Measurements from ENCODE around the gene YTHDF2. TPM values are rescaled to one million over a fixed set of nuclear protein-coding genes. Genes with fewer than 3 reads are reported as not detected.
A peak's percentile ranks its signal among the peaks of the same experiment; 100 is the strongest.

YTHDF2 gene
- total RNA-seq, 1 donor from 2014 or later = 97.5 TPM

- no peak for TF ChIP-seq EZH2 (IDR thresholded peaks at IDR 0.05; ENCODE audit: insufficient read depth, low read length)
- TF ChIP-seq CTCF (IDR thresholded peaks at IDR 0.05; ENCODE audit: insufficient read depth, low read depth, low read length) = no peak
- peaks cover 9% of the 10 kb centered on the region for H3K36me3 Mint-ChIP-seq (ENCODE audit: low read depth, unreplicated experiment)
Measured at GRCh38 chr1:28779751-28780408, 43.1 kb downstream of the YTHDF2 start.

GRCh38 chr1:28781305-28781704 lies 44.6 kb downstream of the YTHDF2 start:
- H3K79me2 ChIP-seq (ENCODE audit: insufficient read depth, low read length) = no peaks in the 10 kb centered on the region
- peaks cover 6% of the 10 kb centered on the region for H3K4me1 Mint-ChIP-seq (ENCODE audit: low read depth, unreplicated experiment)
- no peak overlapping the region for H2AFZ ChIP-seq (ENCODE audit: low read depth, low read length)
- H3K36me3 Mint-ChIP-seq (ENCODE audit: low read depth, unreplicated experiment) = peaks cover 3% of the 10 kb centered on the region
- no peak overlapping the region for H3K4me3 ChIP-seq (ENCODE audit: insufficient read depth, low read depth, low read length)
- FAIRE-seq (no peak), DNase-seq (ENCODE audit: low read depth) (no peak)
- no peak overlapping the region for H3K4me3 Mint-ChIP-seq (ENCODE audit: unreplicated experiment)
- H3K4me1 ChIP-seq (ENCODE audit: insufficient read depth, low read length) = no peaks in the 10 kb centered on the region
- no peak overlapping the region for H3K9ac ChIP-seq (ENCODE audit: low read length)
- no peaks in the 10 kb centered on the region for H3K27me3 ChIP-seq (ENCODE audit: insufficient read depth, low read length)
- no peak overlapping the region for H3K27ac ChIP-seq (ENCODE audit: low read depth, low read length)
- TF ChIP-seq CTCF (IDR thresholded peaks at IDR 0.05; ENCODE audit: insufficient read depth, low read depth, low read length) = no peak
- no peak for TF ChIP-seq EZH2 (IDR thresholded peaks at IDR 0.05; ENCODE audit: insufficient read depth, low read length)
- H3K9me3 ChIP-seq (ENCODE audit: insufficient read depth, low read depth, low read length) = no peaks in the 10 kb centered on the region
- no peaks in the 10 kb centered on the region for H3K36me3 ChIP-seq (ENCODE audit: insufficient read depth, low read length)
- H3K27me3 Mint-ChIP-seq (ENCODE audit: low read depth, unreplicated experiment) = peaks cover 7% of the 10 kb centered on the region
- no peak overlapping the region for H3K4me2 ChIP-seq (ENCODE audit: low read length)
- no peaks in the 10 kb centered on the region for H3K9me3 Mint-ChIP-seq (ENCODE audit: unreplicated experiment)
- peaks cover 3% of the 10 kb centered on the region for H4K20me1 ChIP-seq (ENCODE audit: insufficient read depth, low read length)
- no peak overlapping the region for H3K27ac Mint-ChIP-seq (ENCODE audit: unreplicated experiment)

More at GRCh38 chr1:28779751-28780408, 43.1 kb downstream of the YTHDF2 start:
- Histone ChIP-seq H3K4me2 (ENCODE audit: low read length) (no peak overlapping the region), H3K27me3 (ENCODE audit: insufficient read depth, low read length) (no peaks in the 10 kb centered on the region), H3K27ac (ENCODE audit: low read depth, low read length) (no peak overlapping the region), H3K79me2 (ENCODE audit: insufficient read depth, low read length) (no peaks in the 10 kb centered on the region), H4K20me1 (ENCODE audit: insufficient read depth, low read length) (peaks cover 15% of the 10 kb centered on the region), H3K4me3 (ENCODE audit: insufficient read depth, low read depth, low read length) (no peak overlapping the region), H3K9ac (ENCODE audit: low read length) (no peak overlapping the region), H3K36me3 (ENCODE audit: insufficient read depth, low read length) (no peaks in the 10 kb centered on the region), H3K9me3 (ENCODE audit: insufficient read depth, low read depth, low read length) (no peaks in the 10 kb centered on the region), H3K4me1 (ENCODE audit: insufficient read depth, low read length) (no peaks in the 10 kb centered on the region), H2AFZ (ENCODE audit: low read depth, low read length) (no peak overlapping the region)
- FAIRE-seq = no peak
- peaks cover 4% of the 10 kb centered on the region for H3K4me1 Mint-ChIP-seq (ENCODE audit: low read depth, unreplicated experiment)
- H3K27me3 Mint-ChIP-seq (ENCODE audit: low read depth, unreplicated experiment) = peaks cover 3% of the 10 kb centered on the region
- H3K4me3 Mint-ChIP-seq (ENCODE audit: unreplicated experiment) = no peak overlapping the region
- no peak for DNase-seq (ENCODE audit: low read depth)
- no peaks in the 10 kb centered on the region for H3K9me3 Mint-ChIP-seq (ENCODE audit: unreplicated experiment)
- H3K27ac Mint-ChIP-seq (ENCODE audit: unreplicated experiment) = peak overlapping the region; percentile 26

- DNase-seq (ENCODE audit: low read depth) = no peak
- TF ChIP-seq EZH2 (IDR thresholded peaks at IDR 0.05; ENCODE audit: insufficient read depth, low read length) (no peak), CTCF (IDR thresholded peaks at IDR 0.05; ENCODE audit: insufficient read depth, low read depth, low read length) (no peak)
- FAIRE-seq = no peak
- H3K36me3 ChIP-seq (ENCODE audit: insufficient read depth, low read length) = no peaks in the 10 kb centered on the region
- Mint-ChIP-seq H3K36me3 (ENCODE audit: low read depth, unreplicated experiment) (peaks cover 3% of the 10 kb centered on the region), H3K4me3 (ENCODE audit: unreplicated experiment) (no peak overlapping the region), H3K27ac (ENCODE audit: unreplicated experiment) (no peak overlapping the region), H3K27me3 (ENCODE audit: low read depth, unreplicated experiment) (peaks cover 14% of the 10 kb centered on the region), H3K9me3 (ENCODE audit: unreplicated experiment) (no peaks in the 10 kb centered on the region), H3K4me1 (ENCODE audit: low read depth, unreplicated experiment) (peaks cover 6% of the 10 kb centered on the region)
- H3K27me3 ChIP-seq (ENCODE audit: insufficient read depth, low read length) = no peaks in the 10 kb centered on the region
- peaks cover 3% of the 10 kb centered on the region for H4K20me1 ChIP-seq (ENCODE audit: insufficient read depth, low read length)
- H2AFZ ChIP-seq (ENCODE audit: low read depth, low read length) = no peak overlapping the region
- H3K9me3 ChIP-seq (ENCODE audit: insufficient read depth, low read depth, low read length) = no peaks in the 10 kb centered on the region
- H3K27ac ChIP-seq (ENCODE audit: low read depth, low read length) = no peak overlapping the region
- no peaks in the 10 kb centered on the region for H3K79me2 ChIP-seq (ENCODE audit: insufficient read depth, low read length)
- no peak overlapping the region for H3K4me2 ChIP-seq (ENCODE audit: low read length)
- H3K4me1 ChIP-seq (ENCODE audit: insufficient read depth, low read length) = no peaks in the 10 kb centered on the region
- H3K4me3 ChIP-seq (ENCODE audit: insufficient read depth, low read depth, low read length) = no peak overlapping the region
- H3K9ac ChIP-seq (ENCODE audit: low read length) = no peak overlapping the region
Measured at GRCh38 chr1:28782011-28782410, 45.3 kb downstream of the YTHDF2 start.
